Measurements from ENCODE around the gene ETV3.

DNA sequence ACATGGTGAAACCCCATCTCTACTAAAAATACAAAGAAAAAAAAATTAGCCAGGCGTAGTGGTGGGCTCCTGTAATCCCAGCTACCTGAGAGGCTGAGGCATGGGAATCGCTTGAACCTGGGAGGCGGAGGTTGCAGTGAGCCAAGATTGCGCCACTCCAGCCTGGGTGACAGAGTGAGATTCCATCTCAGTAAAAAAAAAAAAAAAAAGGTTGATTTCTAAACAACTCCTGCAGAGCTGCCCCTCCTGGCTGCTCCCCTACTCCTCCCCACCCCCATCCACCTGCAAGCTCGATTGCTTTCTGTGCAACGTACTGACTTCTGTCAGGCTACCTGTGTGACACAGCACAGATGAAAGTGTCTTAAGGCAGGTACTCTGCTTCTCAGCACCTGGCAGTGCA, 51.9 kb downstream of the ETV3 start:
- TF ChIP-seq, protein P1, sequence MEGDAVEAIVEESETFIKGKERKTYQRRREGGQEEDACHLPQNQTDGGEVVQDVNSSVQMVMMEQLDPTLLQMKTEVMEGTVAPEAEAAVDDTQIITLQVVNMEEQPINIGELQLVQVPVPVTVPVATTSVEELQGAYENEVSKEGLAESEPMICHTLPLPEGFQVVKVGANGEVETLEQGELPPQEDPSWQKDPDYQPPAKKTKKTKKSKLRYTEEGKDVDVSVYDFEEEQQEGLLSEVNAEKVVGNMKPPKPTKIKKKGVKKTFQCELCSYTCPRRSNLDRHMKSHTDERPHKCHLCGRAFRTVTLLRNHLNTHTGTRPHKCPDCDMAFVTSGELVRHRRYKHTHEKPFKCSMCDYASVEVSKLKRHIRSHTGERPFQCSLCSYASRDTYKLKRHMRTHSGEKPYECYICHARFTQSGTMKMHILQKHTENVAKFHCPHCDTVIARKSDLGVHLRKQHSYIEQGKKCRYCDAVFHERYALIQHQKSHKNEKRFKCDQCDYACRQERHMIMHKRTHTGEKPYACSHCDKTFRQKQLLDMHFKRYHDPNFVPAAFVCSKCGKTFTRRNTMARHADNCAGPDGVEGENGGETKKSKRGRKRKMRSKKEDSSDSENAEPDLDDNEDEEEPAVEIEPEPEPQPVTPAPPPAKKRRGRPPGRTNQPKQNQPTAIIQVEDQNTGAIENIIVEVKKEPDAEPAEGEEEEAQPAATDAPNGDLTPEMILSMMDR (IDR thresholded peaks at IDR 0.05), result no peak
- TF ChIP-seq POLR2A (IDR thresholded peaks at IDR 0.05), result no peak

Measured in uterus (tissue), 2 donors.